ENCODE measurements around the gene C4orf36. TPM values are rescaled to one million over a fixed set of nuclear protein-coding genes. Genes with fewer than 3 reads are reported as not detected.

Gene C4orf36, protein sequence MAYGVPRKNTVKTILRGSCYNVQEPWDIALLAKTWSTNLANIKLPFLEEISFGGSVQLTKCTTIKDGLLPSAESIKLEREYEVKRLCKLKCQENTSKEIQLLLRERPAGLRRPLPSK
- total RNA-seq = 5.5 and 6.0 TPM in 2 replicates

DNA sequence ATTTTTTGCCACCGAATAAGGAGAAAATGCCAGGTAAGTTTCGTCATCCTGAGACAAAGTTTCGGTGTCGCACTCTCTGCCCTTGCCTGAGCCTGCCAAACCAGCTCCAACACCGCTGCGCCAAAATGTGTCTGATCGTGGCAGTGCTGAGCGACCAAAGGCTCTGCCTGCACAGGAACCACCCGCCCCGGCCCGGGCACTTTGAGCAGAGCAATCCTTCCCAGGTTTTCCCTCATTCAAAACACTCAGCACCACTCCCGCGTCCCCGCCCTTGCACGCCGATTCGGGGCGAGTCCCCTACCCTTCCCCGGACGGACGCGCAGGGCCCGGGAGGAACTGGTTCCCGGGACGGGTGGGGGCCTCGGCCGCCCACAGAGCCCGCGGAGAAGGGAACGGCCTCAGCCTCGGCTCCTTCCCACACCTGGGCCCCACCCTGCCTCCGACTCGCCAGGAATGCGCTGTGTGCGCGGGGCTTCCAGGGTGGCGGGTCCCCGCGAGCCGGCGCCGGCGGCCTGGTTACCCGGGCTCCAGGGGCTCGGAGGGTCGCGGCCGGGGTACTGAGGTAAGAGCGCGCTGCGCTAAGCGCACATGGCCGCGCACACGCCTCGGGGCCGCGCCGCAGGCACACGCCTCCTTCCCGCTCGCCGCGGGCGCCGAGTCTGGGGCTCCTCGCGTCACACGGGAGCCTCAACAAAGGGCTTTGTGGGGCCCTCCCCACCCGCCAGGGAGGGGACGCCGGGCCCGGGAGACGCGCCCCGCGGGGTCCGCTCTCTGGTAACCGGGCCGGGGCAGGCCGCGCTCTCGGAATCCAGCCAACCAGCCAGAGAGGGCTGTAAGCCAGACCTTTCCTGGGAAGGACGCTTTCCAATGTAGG is at the start of gene C4orf36:
Gene C4orf36 (minus strand): TSS at position 661 of the 874 bp plus-strand sequence. CDS start 902 bp downstream, outside the sequence.

GRCh38 chr4:86934771-86935565 is 42.7 kb upstream of the C4orf36 start, which contains the start of gene AFF1:
Gene AFF1, plus strand, starts transcription at chr4:86935011. Its CDS starts 13,523 bp downstream, at chr4:86948534.

GRCh38 chr4:86848732-86849619 is 43.2 kb downstream of the C4orf36 start, which contains the start of gene SLC10A6:
Gene SLC10A6, minus strand, starts transcription at chr4:86849384. Its CDS starts 269 bp downstream, at chr4:86849115.

Other genes with a start within 250 kb of the C4orf36 start
- 4.8 and 5.0 TPM in 2 replicates for gene SLC10A6, start 43.0 kb downstream of the C4orf36 start, total RNA-seq
- 6.4 and 11.6 TPM in 2 replicates for gene AFF1, start 42.6 kb upstream of the C4orf36 start, total RNA-seq